ENCODE results near the gene NAT8.
"Not testable (repeated sequence)": the region's sequence is repeated elsewhere in the genome, so short reads cannot be mapped to it uniquely, and the experiment has no call there.

Gene NAT8

DNA sequence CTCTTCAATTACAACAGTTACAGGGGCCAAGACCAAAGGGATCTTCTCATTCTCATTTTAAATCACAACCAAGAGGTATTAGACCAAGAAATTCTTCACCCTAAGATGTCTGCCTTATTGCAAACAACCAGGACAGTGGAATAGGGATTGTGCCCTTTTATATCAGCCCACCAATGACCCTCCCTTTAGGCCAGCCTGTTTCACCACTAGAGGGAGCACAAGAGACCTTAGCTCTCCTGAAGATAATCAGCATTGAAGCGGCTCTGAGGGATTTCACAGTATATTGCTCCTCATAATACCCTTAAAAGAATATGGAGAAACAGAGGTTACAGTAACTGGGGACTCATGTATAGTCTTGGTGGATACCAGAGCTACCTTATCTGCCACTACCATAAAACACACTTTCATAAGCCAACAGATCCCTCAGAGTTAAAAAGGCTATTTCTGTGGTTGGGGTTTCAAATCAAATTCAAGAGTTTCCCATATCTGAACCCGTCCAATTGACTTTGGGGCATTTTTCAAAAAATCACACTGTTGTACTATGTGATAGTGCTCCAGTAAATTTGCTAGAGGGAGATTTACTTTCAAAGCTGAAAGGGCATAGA is 11.5 kb downstream of the NAT8 start:
- DNase-seq = not testable (repeated sequence)

DNA sequence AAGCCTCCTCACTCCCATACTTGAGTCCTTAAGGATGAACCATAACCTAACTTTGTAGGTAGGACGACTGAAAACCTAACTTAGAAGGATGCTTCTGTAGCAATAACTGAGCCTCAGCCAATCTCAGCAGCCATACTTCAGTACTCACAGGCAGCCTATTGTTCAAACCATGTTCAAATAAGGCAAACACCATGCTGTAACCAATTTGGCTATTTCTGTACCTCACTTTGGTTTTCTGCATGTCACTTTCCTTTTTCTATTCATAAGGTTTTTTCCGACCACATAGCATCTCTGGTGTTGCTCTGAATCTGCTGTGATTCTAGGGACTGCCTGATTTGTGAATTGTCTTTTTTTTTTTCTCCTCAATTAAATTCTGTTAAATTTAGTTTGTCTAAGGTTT is 13.7 kb downstream of the NAT8 start:
- DNase-seq = not testable (repeated sequence)

DNA sequence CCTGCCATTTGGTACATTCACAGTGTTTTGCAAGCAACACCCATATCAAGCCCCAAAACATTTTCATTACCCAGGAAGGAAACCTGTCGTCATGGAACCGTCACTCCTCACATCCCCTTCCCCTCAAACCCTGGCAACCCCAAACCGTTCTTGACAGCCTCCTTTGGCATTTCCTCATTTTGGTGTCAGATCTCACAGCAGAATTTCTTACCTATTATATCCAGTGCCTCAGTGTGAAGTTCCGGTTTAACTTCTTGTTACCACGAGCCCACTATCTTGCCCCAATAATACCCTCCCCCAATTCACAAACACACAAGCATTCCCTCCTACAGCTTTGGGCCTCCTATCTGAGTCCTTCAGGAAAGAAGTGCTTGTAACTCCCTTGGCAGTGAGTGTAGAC is 16.0 kb downstream of the NAT8 start:
- not testable (repeated sequence) for DNase-seq

- DNase-seq = not testable (repeated sequence)
Observed at GRCh38 chr2:73624625-73625024, 17.6 kb downstream of the NAT8 start.

DNA sequence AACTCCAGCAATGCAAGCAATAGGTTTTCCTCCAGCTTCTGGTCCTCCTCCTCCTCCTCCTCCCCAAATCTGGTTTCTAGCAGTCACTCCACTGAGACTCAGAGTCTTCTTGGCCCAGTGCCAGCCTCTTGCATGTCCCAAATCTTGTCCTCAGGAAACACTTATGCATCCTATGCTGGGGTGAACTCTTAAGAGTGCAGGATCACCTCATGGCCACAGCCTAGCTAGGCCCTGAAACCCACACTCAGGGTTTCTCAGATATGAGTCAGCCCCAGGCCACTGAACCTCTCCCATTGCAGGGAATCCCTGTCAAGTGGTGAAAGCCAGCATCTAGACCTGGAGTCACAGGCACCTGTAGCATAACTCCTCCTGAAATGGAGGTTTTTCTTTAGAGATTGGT is 18.2 kb downstream of the NAT8 start:
- not testable (repeated sequence) for DNase-seq

DNA sequence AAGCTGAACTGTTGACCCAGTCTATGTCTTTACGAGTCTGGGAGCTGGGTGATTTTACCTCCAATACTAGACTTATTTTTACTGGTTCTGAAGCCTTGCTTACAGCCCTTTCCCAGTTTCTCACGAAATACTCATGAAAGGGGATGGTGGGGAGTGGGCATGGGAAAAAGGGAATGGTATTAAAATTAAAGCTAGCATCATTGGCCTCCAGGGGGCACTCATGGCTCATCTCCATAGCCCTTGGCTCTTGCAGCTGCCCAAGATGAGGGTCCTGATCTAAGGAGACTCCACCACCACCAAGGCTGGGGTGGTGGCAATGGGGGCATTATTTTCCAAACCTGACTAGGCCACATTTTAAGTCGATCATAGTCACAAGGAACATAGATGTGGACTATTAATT is 22.3 kb downstream of the NAT8 start:
- not testable (repeated sequence) for DNase-seq

DNA sequence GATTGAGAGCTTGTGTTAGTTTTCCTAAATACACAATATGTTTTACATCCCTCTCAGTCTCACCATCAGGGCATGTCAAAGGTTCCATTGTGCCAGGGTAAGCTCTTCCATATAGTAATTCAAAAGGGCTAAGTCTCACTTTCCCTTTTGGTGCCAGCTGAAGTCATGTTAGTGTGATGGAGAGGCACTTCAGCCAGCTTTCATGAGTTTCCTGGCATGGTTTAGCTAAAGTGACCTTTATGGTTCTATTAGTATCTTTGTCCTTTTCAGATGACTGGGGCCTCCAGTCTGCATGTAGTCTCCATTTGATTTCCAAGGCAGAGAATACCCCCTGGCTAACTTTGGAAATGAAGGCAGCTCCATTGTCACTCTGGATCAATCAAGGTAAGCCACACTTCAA is 27.2 kb downstream of the NAT8 start:
- no peak for DNase-seq

- DNase-seq = no peak
Observed at GRCh38 chr2:73614105-73614504, 28.1 kb downstream of the NAT8 start.

DNA sequence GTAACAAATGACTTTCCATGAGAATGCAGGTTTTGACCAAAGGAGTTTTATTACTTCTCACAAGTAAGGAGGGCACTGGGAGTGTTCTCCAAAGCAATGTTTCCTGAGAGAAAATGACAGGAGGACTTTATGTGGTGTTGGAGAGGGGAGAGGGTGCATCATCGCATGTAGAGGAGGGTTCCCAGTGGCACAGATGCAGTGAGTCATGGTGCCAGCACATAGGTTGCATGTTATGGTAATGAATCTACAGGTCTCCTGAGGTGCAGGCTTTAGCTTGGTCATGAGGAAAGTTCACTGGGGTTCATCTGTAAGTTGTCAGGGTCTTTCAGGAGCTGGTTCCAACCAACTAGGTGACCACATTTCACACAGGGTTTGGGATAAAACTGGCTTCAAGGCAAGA is 30.4 kb downstream of the NAT8 start:
- DNase-seq = no peak

DNA sequence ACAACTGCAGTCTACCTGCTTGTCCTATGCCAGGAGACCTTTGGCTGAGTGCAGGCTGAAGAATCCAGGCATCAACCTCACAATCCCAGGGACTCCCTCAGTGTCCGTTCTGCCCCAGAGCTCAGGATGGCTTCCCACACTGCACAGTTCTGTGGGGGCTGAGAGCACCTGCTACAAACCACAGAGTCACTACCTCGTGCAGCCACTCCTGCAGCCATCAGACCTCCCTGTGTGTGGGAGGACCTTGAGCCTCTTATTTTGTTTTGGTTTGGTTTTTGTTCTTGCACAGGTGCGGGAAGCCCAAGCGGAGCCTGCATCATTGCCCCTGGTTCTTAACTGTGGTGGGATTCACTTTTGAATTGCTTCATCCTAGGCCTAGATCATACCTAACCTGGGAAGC is 31.0 kb downstream of the NAT8 start:
- DNase-seq = no peak

GRCh38 chr2:73610111-73610510 is 32.1 kb downstream of the NAT8 start:
- no peak for DNase-seq

DNA sequence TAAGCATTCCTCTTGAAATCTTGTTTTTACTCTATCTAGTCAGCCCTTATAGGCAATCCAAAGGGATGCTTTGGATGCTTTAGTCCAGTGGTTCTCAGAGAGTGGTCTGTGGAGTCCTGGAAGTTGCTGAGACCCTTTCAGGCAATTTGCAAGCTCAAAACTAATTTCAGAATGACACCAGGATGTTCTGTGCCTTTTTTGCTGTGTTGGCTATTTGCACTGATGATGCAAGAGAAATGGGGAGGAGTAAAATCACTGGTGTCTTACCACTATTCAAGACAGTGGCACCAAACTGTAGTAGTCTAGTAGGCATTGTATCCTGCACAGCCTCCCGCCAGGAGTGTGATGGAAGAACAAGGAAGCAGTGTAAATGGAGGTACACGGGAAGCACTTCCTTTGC is 37.6 kb downstream of the NAT8 start:
- not testable (repeated sequence) for DNase-seq

GRCh38 chr2:73603099-73603588 is 39.1 kb downstream of the NAT8 start:
- not testable (repeated sequence) for DNase-seq

DNA sequence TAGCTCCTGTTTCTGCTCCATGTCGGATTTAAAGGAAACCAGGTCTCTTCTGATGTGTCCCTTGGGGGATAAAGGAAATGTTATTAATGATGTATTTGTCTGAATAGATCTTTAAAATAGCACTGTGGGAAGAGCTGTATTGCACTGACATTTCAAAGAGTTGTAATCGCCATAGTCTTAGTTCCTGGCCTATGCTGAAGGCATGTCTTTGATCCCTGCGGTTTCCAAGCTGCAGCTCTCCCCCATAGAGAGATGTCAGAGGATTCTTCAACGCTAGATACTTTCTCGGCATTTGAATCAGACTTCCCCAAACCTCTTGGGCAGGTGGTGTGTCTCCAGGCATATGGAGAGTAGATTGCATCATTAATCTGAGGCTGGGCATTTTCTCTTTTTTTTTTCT is 40.4 kb downstream of the NAT8 start:
- DNase-seq = no peak

DNA sequence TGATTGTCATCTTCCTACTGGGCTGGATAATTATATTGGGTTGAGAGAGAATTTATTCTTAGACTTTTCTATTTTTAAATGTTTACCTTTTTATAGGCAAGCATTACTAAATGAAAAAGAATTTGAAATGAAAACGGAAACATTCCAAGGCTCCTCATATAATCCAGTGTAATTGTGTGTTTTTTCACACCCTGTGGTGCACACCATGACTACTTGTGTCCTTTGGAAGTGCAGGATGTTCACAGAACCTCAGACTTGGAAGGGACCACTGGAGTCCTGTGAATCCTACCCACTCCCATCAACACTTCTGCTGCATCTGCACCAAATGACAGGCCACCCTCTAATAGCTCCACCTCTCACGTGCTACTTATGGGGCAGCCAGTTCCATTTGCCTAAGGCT is 48.0 kb downstream of the NAT8 start:
- no peak for DNase-seq

DNA sequence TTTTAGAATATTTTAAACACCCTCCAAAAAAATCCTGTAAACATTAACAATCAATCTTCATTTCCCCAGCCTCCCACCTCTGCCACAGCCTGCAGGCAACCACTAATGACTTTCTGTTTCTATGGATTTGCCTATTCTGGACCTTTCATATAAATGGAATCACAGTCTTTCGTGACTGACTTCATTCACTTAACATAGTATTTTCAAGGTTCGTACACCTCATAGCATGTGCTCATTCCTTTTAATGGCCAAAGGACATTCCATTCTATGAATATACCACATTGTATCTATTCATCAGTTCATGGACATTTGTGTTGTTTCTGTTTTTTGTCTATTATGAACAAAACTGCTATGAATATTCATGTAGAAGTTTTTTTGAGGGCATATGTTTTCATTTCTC is 48.5 kb downstream of the NAT8 start:
- no peak for DNase-seq
